Endothelial cell of umbilical vein (primary cell): ENCODE results near the gene PDK1. TPM values are rescaled to one million over a fixed set of nuclear protein-coding genes. Genes with fewer than 3 reads are reported as not detected.

Experiments used
- BruUV-seq: library from RNA; stranded (reverse); fragments of 400-500 nt; replicated peaks from 2 replicates; lab custom pipeline; 2021; lab: Mats Ljungman, UMichigan
- CTCF ChIA-PET: fragments of 300-600, 350-600 bp; sonication (Branson Sonifier 250); formaldehyde crosslinking; loops from one replicate; lab custom pipeline; 2021; ENCODE audit warnings: antibody characterized with exemption, inconsistent platforms; lab: Charles Lee
- POLR2A ChIA-PET: fragments of 300-600, 350-600 bp; sonication (Branson Sonifier 250); formaldehyde crosslinking; loops from one replicate; lab custom pipeline; 2021; ENCODE audit warnings: antibody characterized with exemption, inconsistent platforms; lab: Charles Lee
- DNase-seq: peaks from one replicate; pipeline ENCODE4 v3.0.0-alpha.2; 2011; ENCODE audit warnings: low read depth, low spot score
- FAIRE-seq: peaks from 2 replicates; lab custom pipeline; 2011; peaks lifted over from hg19 to GRCh38; lab: Jason Lieb, UNC
- H2AFZ ChIP-seq: 2 replicates; pipeline ENCODE4 v1.6.0; 2012; ENCODE audit warnings: low read depth, low read length, control low read depth, inconsistent platforms
- H3K27ac ChIP-seq: 2 replicates; pipeline ENCODE4 v1.5.1; 2011; ENCODE audit warnings: low read depth, mild to moderate bottlenecking, control low read depth, low read length, moderate library complexity; ENCODE audit not compliant: insufficient read depth
- H3K27me3 ChIP-seq, 2 experiments: 2 replicates each; pipeline versions ENCODE4 v1.6.0 to v1.6.1; 2011; ENCODE audit warnings: low read length in 2 of 2, mixed read lengths in 1 of 2; ENCODE audit not compliant: control insufficient read depth in 2 of 2, insufficient read depth in 2 of 2
- H3K36me3 ChIP-seq, 2 experiments: 2 replicates in 1 of 2; 3 replicates in 1 of 2; pipeline ENCODE4 v1.5.1; 2011; ENCODE audit warnings: low read length in 2 of 2, mild to moderate bottlenecking in 1 of 2, moderate library complexity in 1 of 2; ENCODE audit not compliant: control insufficient read depth in 2 of 2, insufficient read depth in 2 of 2; ENCODE audit errors: extremely low read depth in 1 of 2
- H3K4me1 ChIP-seq: 3 replicates; pipeline ENCODE4 v1.5.1; 2011; ENCODE audit warnings: mild to moderate bottlenecking, low read length; ENCODE audit not compliant: control insufficient read depth, insufficient read depth; ENCODE audit errors: extremely low read depth
- H3K4me2 ChIP-seq: 2 replicates; pipeline ENCODE4 v1.6.1; 2011; ENCODE audit warnings: low read length, control low read depth, mixed read lengths; ENCODE audit not compliant: insufficient read depth
- H3K4me3 ChIP-seq, 3 experiments: fragments of 200-600 bp in 1 of 3; sonication (generic), shearing (Covaris generic) in 1 of 3; replicated peaks in 1 of 3; 2 replicates each; pipeline ENCODE4 v1.5.1; 2011 to 2016; ENCODE audit warnings: control low read depth in 3 of 3, low read length in 3 of 3, mild to moderate bottlenecking in 2 of 3, inconsistent platforms in 1 of 3, low read depth in 1 of 3, moderate library complexity in 1 of 3; ENCODE audit not compliant: insufficient read depth in 1 of 3
- H3K79me2 ChIP-seq: 2 replicates; pipeline ENCODE4 v1.6.0; 2012; ENCODE audit warnings: low read length, inconsistent platforms; ENCODE audit not compliant: control insufficient read depth, insufficient read depth
- H3K9ac ChIP-seq: replicated peaks from 2 replicates; pipeline ENCODE3; 2011; ENCODE audit warnings: low read length, control low read depth; ENCODE audit not compliant: insufficient read depth; ENCODE audit errors: extremely low read depth
- H3K9me1 ChIP-seq: replicated peaks from 3 replicates; pipeline ENCODE4 v1.6.0; 2011; ENCODE audit warnings: mild to moderate bottlenecking, low read length; ENCODE audit not compliant: control insufficient read depth, insufficient read depth; ENCODE audit errors: extremely low read depth
- H3K9me3 ChIP-seq: replicated peaks from 2 replicates; pipeline ENCODE4 v1.5.1; 2012; ENCODE audit warnings: low read length, inconsistent platforms; ENCODE audit not compliant: control insufficient read depth, insufficient read depth
- H4K20me1 ChIP-seq: replicated peaks from 2 replicates; pipeline ENCODE3; 2011; ENCODE audit warnings: mild to moderate bottlenecking, low read length; ENCODE audit not compliant: control insufficient read depth, insufficient read depth; ENCODE audit errors: extremely low read depth
- CTCF ChIP-seq, 2 donors: IDR thresholded peaks; 1 replicate in 1 of 2; 2 replicates in 1 of 2; pipeline ENCODE4 v1.5.1; 2011; ENCODE audit warnings: low read length in 2 of 2, mild to moderate bottlenecking in 2 of 2, moderate library complexity in 2 of 2, control low read depth in 1 of 2, inconsistent platforms in 1 of 2, low read depth in 1 of 2; ENCODE audit not compliant: insufficient read depth in 1 of 2; ENCODE audit errors: extremely low read depth in 1 of 2
- EZH2 ChIP-seq: IDR thresholded peaks from 2 replicates; pipeline ENCODE4 v1.6.1; 2012; ENCODE audit warnings: borderline replicate concordance, low read depth, mild to moderate bottlenecking, moderate library complexity, low read length, inconsistent platforms; ENCODE audit not compliant: severe bottlenecking
- FOS ChIP-seq: IDR thresholded peaks from 2 replicates; pipeline ENCODE4 v1.6.1; 2011; ENCODE audit warnings: mild to moderate bottlenecking, low read length, moderate library complexity, borderline replicate concordance; ENCODE audit not compliant: insufficient read depth
- GATA2 ChIP-seq: IDR thresholded peaks from 2 replicates; pipeline ENCODE4 v1.7.0; 2011; ENCODE audit warnings: low read depth, mild to moderate bottlenecking, moderate library complexity, mixed read lengths, low read length; ENCODE audit not compliant: insufficient read length, insufficient read depth
- JUN ChIP-seq: IDR thresholded peaks from 2 replicates; pipeline ENCODE4 v1.6.1; 2011; ENCODE audit warnings: borderline replicate concordance, low read depth; ENCODE audit not compliant: insufficient read length, insufficient read depth
- MAX ChIP-seq: IDR thresholded peaks from 2 replicates; pipeline ENCODE4 v1.6.1; 2011; ENCODE audit not compliant: insufficient read depth, insufficient read length
- MYC ChIP-seq: IDR thresholded peaks from one replicate; pipeline ENCODE4 v1.6.1; 2011; ENCODE audit warnings: mild to moderate bottlenecking, low read depth, low read length
- POLR2A ChIP-seq: IDR thresholded peaks from 2 replicates; pipeline ENCODE4 v1.6.1; 2012; ENCODE audit warnings: low read depth, mild to moderate bottlenecking, control low read depth, low read length
- POLR2AphosphoS5 ChIP-seq: IDR thresholded peaks from 2 replicates; pipeline ENCODE4 v1.6.1; 2012; ENCODE audit warnings: low read depth, mild to moderate bottlenecking, control low read depth, low read length, moderate library complexity; ENCODE audit not compliant: insufficient read depth
- dilution Hi-C: fragments of 300-500 bp; cut with MboI; formaldehyde crosslinking; loops from one replicate; pipeline ENCODE4 v1.15.0; 2019; ENCODE audit warnings: low sequenced_read_pairs; ENCODE audit not compliant: extremely low pct_ligation_motif_present
- intact Hi-C: fragments of 100-400 bp; cut with micrococcal nuclease; formaldehyde crosslinking; loops from one replicate; pipeline ENCODE4 v1.10.0; 2022
- polyA plus RNA-seq, 4 experiments: library from polyadenylated mRNA; depleted of rRNA in 3 of 4; stranded (reverse) in 3 of 4; unstranded in 1 of 4; fragments of >200 nt; gene quantifications; 2 replicates each; pipeline versions ENCODE4 v1.2.1 to v1.2.3, GENCODE V29; 2011 to 2012; ENCODE audit warnings: missing spikeins in 1 of 4
- total RNA-seq: library from RNA; stranded (reverse); gene quantifications from 2 replicates; pipeline ENCODE4 v1.2.3, GENCODE V29; 2021

The PDK1 gene
- total and polyA plus RNA-seq, 2 donors (not counting 3 experiments of a cell fraction or from before 2014, with no cell fraction given) = 3.7 to 16.9 TPM

GRCh38 chr2:172507199-172507598 lies 48.7 kb upstream of the PDK1 start:
- Histone ChIP-seq H3K79me2 (no peaks in the 10 kb centered on the region), H3K4me1 (no peaks in the 10 kb centered on the region), H3K9ac (no peak overlapping the region), H3K27ac (no peak overlapping the region), H2AFZ (no peak overlapping the region), H3K27me3 (no peaks in the 10 kb centered on the region), H4K20me1 (no peaks in the 10 kb centered on the region), H3K4me3 (no peak overlapping the region), H3K4me2 (no peak overlapping the region), H3K36me3 (peaks cover 2 to 10% of the 10 kb centered on the region in 2 experiments), H3K9me1 (no peaks in the 10 kb centered on the region), H3K9me3 (peaks cover 4% of the 10 kb centered on the region)
- no TSS peak for BruUV-seq
- DNase-seq (no peak), FAIRE-seq (no peak)
- CTCF ChIA-PET = interaction anchor here (0.8 to 1.8 kb wide), 4 partner anchors 14 to 380 kb away, joined by 3 to 6 read pairs (median 4); no protein-coding TSS in a partner anchor
- POLR2A ChIA-PET = no interaction called here
- intact Hi-C loops (no loop called here), dilution Hi-C loops (no loop called here)
- TF ChIP-seq JUN = no peak
- TF ChIP-seq MYC = no peak
- TF ChIP-seq MAX = no peak
- TF ChIP-seq POLR2A = no peak
- no peak for TF ChIP-seq POLR2AphosphoS5
- no peak for TF ChIP-seq CTCF (IDR thresholded peaks at IDR 0.05; ENCODE audit: extremely low read depth in 1 of 2, insufficient read depth in 1 of 2, low read depth in 1 of 2, low read length in 2 of 2)
- TF ChIP-seq EZH2 = no peak
- TF ChIP-seq FOS = no peak
- no peak for TF ChIP-seq GATA2
